Right kidney (tissue), 1 donor: ENCODE data around the gene TRRAP.
"Not testable (repeated sequence)": the region's sequence is repeated elsewhere in the genome, so short reads cannot be mapped to it uniquely, and the experiment has no call there.

Source experiments
- DNase-seq: peaks from one replicate; pipeline ENCODE4 v3.0.0-alpha.2; 2016

Gene TRRAP

GRCh38 chr7:98866351-98866750 lies 12.0 kb upstream of the TRRAP start:
- no peak for DNase-seq

- DNase-seq: peak; percentile 32
Measured at GRCh38 chr7:98866765-98867164, 11.6 kb upstream of the TRRAP start.

GRCh38 chr7:98868450-98868849 lies 9.9 kb upstream of the TRRAP start:
- DNase-seq: no peak

GRCh38 chr7:98869027-98869596 lies 9.2 kb upstream of the TRRAP start:
- DNase-seq: no peak

GRCh38 chr7:98869597-98870120 lies 8.7 kb upstream of the TRRAP start, which contains the start of gene TMEM130:
Gene TMEM130 (minus strand): TSS chr7:98870014. CDS start chr7:98869861, 153 bp downstream.
- peak; percentile 60 for DNase-seq

GRCh38 chr7:98870121-98870651 lies 8.1 kb upstream of the TRRAP start:
- peak; percentile 50 for DNase-seq

- no peak for DNase-seq
Measured at GRCh38 chr7:98870807-98871491, 7.4 kb upstream of the TRRAP start.

- DNase-seq: no peak
Measured at GRCh38 chr7:98872328-98872924, 5.9 kb upstream of the TRRAP start.

GRCh38 chr7:98873610-98874009 lies 4.7 kb upstream of the TRRAP start:
- not testable (repeated sequence) for DNase-seq

- DNase-seq: no peak
Measured at GRCh38 chr7:98874942-98875341, 3.4 kb upstream of the TRRAP start.

- no peak for DNase-seq
Measured at GRCh38 chr7:98875501-98875900, 2.8 kb upstream of the TRRAP start.

GRCh38 chr7:98877146-98877545 lies 1.2 kb upstream of the TRRAP start:
- no peak for DNase-seq

- DNase-seq: peak; percentile 54
Measured at GRCh38 chr7:98877692-98878364, 504 bp upstream of the TRRAP start.

GRCh38 chr7:98879198-98879978 lies 1.1 kb downstream of the TRRAP start:
- DNase-seq: peak; percentile 50

GRCh38 chr7:98879979-98880315 lies 1.6 kb downstream of the TRRAP start:
- no peak for DNase-seq

GRCh38 chr7:98880485-98880884 lies 2.2 kb downstream of the TRRAP start:
- DNase-seq: no peak

GRCh38 chr7:98881561-98882315 lies 3.4 kb downstream of the TRRAP start:
- no peak for DNase-seq

- no peak for DNase-seq
Measured at GRCh38 chr7:98884416-98884815, 6.1 kb downstream of the TRRAP start.

- no peak for DNase-seq
Measured at GRCh38 chr7:98887038-98887437, 8.7 kb downstream of the TRRAP start.

- no peak for DNase-seq
Measured at GRCh38 chr7:98892609-98893008, 14.3 kb downstream of the TRRAP start.

GRCh38 chr7:98899816-98900215 lies 21.5 kb downstream of the TRRAP start:
- no peak for DNase-seq
